Lower leg skin (tissue), 4 donors: ENCODE measurements around the gene NELFCD. TPM values are rescaled to one million over a fixed set of nuclear protein-coding genes. Genes with fewer than 3 reads are reported as not detected.
"Not testable (repeated sequence)": the region's sequence is repeated elsewhere in the genome, so short reads cannot be mapped to it uniquely, and the experiment has no call there.

Source experiments
- DNase-seq, 2 donors: peaks; one replicate each; pipeline ENCODE4 v3.0.0-alpha.2; 2019; ENCODE audit warnings: low spot score in 2 of 2
- H3K4me3 ChIP-seq: fragments of 200-600 bp; sonication (generic); 2 replicates; pipeline ENCODE4 v1.5.1; 2017; ENCODE audit warnings: mild to moderate bottlenecking, low read depth; ENCODE audit not compliant: poor library complexity, severe bottlenecking
- CTCF ChIP-seq, 3 donors: fragments of 450-650 bp; IDR thresholded peaks; one replicate each; pipeline ENCODE4 v1.5.1; 2016; ENCODE audit warnings: antibody characterized with exemption in 3 of 3, mild to moderate bottlenecking in 3 of 3, moderate library complexity in 2 of 3
- POLR2A ChIP-seq, 2 donors: fragments of 450-650 bp; IDR thresholded peaks; one replicate each; pipeline ENCODE4 v1.6.1; 2016 to 2017; ENCODE audit warnings: antibody characterized with exemption in 2 of 2, mild to moderate bottlenecking in 1 of 2, moderate library complexity in 1 of 2
- WGBS, 2 donors: methylation state at CpG; one replicate each; pipeline ENCODE4 v1.1.5; 2018; 5-methylcytosine and 5-hydroxymethylcytosine counted together
- intact Hi-C: fragments of 100-400 bp; cut with DNase I; formaldehyde crosslinking; loops from one replicate; pipeline ENCODE4 v1.15.0; 2023; ENCODE audit warnings: low total_unique reads
- total RNA-seq, 4 donors: library from RNA; depleted of rRNA; stranded (reverse); fragments of >200 nt; gene quantifications; one replicate each; pipeline ENCODE4 v1.1.0, GENCODE V29; 2016

The NELFCD gene
- total RNA-seq, 4 donors from 2014 or later = 36.9 to 53.8 (median 44.6) TPM

GRCh38 chr20:58942549-58942948 is 38.5 kb upstream of the NELFCD start:
- DNase-seq = no peak
- TF ChIP-seq CTCF (IDR thresholded peaks at IDR 0.05) (no peak), POLR2A (IDR thresholded peaks at IDR 0.05) (no peak)
- intact Hi-C loops = no loop called here
- 65 to 79% methylated on average over 4 of the region's 4 CpGs for WGBS, 2 donors
- no peak overlapping the region for H3K4me3 ChIP-seq

- no peak for DNase-seq
- TF ChIP-seq POLR2A (IDR thresholded peaks at IDR 0.05) (no peak), CTCF (IDR thresholded peaks at IDR 0.05) (no peak)
- no peak overlapping the region for H3K4me3 ChIP-seq
- intact Hi-C loops = no loop called here
- WGBS, 2 donors = 50 to 64% methylated on average over 5 of the region's 5 CpGs
Measured at GRCh38 chr20:58944610-58945009, 36.4 kb upstream of the NELFCD start.

GRCh38 chr20:58945965-58946631 is 35.0 kb upstream of the NELFCD start:
- no peak for DNase-seq
- H3K4me3 ChIP-seq = no peak overlapping the region
- intact Hi-C loops = no loop called here
- TF ChIP-seq CTCF (IDR thresholded peaks at IDR 0.05) (no peak), POLR2A (IDR thresholded peaks at IDR 0.05) (no peak)
- WGBS, 2 donors = 88 to 91% methylated on average over 10 of the region's 10 CpGs

GRCh38 chr20:58947797-58948388 is 33.2 kb upstream of the NELFCD start:
- 81 to 84% methylated on average over 7 of the region's 7 CpGs for WGBS, 2 donors

GRCh38 chr20:58950603-58951002 is 30.5 kb upstream of the NELFCD start:
- TF ChIP-seq CTCF (IDR thresholded peaks at IDR 0.05) (no peak), POLR2A (IDR thresholded peaks at IDR 0.05) (no peak)
- no peak for DNase-seq
- 87% methylated on average over 5 of the region's 5 CpGs for WGBS, 2 donors
- intact Hi-C loops = no loop called here
- no peak overlapping the region for H3K4me3 ChIP-seq

More at GRCh38 chr20:58947797-58948388, 33.2 kb upstream of the NELFCD start:
- intact Hi-C loops, H3K4me3 ChIP-seq, DNase-seq: not testable (repeated sequence)

GRCh38 chr20:58953050-58953449 is 28.0 kb upstream of the NELFCD start:
- TF ChIP-seq CTCF (IDR thresholded peaks at IDR 0.05) = no peak
- no peak for TF ChIP-seq POLR2A (IDR thresholded peaks at IDR 0.05)
- no peak for DNase-seq
- intact Hi-C loops = no loop called here
- H3K4me3 ChIP-seq = no peak overlapping the region
